ENCODE results near the gene ZNF507.
A peak's percentile ranks its signal among the peaks of the same experiment; 100 is the strongest.

ZNF507 gene

DNA sequence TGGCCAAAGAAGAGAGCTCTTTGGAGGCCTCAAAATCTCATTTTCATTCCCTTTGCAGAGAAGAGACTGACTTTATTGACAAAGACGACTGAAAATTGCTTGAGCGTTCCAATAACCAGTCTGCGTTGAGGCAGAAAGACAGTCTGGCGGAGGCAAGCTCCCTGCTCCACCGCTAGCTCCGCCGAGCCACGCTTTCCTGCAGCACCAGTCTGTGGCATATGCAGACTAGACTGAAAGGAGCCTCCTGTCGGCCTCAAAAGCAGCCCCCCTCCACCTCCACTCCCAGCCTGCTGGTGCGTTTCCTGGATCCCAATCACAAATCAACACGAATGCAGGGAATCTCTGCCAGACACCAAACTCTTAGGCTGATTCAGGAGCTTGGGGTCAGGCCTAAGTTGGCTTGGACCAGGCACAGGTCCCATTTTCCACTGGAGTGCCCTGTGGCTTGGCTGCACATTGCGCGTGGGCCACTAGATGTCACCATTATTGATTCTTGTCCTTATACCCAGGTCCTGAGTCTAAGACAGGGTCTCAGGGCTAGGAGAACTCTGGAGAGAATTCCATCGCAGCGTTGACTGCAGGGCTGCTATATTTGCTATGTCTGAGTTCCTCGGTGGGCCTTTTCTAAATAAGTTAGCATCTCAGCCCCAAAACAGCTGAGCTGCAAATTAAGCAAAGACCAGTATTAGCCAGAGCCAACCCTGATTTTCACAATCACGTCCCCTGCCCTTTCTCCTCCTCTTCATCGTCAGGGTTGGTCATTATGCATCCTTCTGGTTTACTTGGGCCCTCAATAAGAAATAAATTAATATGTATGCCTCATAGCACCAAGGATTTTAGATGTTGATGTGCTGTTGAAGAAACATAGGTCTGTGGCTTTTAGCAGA, 5.2 kb upstream of the ZNF507 start:
- DNase-seq = peak; percentile 44

GRCh38 chr19:32342695-32343094, 2.7 kb upstream of the ZNF507 start:
- no peak for DNase-seq

DNA sequence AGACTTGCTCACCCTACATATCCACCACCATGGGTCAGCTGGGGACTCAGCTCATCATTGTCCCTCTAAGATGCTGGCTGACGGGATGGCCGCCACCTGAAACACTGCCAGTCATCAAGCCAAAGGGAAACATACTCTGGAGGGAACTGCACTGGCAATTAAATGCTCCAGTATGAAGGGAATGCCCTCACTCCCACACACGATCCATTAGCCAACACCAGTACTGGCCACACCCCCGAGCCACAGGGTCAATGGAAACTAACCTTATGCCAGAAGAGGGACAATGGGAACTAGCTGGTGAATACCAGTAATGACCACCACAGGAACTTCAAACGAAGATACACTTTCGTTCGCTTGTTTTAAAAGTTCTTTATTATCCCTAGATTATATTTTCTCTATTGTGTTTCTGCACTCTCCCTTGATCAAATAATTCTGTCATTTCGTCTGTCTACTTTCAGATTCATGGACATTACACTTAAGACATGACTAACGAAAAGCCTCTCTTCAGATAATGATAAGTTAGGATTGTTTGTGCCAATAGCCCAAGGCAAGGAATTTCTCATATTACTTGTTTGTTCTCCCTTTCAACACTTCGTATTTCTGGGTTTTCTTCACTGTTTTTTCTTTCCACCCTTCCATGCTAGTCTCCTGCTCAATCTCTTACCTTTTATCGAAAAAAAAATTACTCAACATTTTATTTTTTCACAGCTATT, 1.7 kb upstream of the ZNF507 start:
- no peak for DNase-seq

- DNase-seq = no peak
Measured at GRCh38 chr19:32346901-32347300, 1.5 kb downstream of the ZNF507 start.

- no peak for DNase-seq
Measured at GRCh38 chr19:32347573-32347972, 2.2 kb downstream of the ZNF507 start.

DNA sequence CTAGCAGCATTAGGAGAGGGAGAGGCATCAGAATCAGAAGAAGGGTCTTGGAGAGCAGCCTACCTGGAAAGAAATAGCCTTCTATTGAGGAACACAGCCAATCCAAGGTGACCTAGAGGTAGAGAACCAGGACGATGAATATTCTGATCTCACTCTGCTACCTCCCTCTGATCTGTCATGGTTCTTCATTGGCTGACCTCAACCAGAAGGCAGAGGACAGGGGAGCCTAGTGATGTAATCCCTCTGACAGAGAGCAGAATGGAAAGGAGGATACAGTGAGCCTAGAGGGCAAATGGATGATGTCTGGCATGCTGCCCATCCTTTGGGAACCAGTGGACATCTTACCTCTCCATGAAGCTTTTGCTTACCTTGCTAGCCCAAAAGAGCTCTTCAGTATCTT, 3.6 kb downstream of the ZNF507 start:
- no peak for DNase-seq

GRCh38 chr19:32349724-32350470, 4.5 kb downstream of the ZNF507 start:
- no peak for DNase-seq

DNA sequence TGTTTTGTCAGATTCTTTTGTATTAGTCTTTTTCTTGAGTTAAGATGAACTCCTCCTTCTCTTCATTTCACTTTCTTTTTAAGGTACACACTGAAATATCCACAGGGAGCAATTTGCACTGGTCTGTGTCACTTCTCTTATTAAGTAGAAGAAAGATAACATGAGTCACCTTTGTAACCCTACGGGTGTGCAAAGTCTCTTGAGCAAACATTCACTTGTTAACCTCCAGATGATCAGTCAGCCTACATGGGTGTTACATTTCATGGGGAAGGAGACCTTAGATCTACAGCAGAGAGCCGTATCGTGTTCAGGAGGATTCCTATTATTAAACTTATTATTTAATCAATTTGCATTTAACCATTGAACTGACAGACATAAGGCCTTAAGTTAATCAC, 5.1 kb downstream of the ZNF507 start:
- DNase-seq = no peak

- DNase-seq = no peak
Measured at GRCh38 chr19:32350987-32351348, 5.6 kb downstream of the ZNF507 start.

DNA sequence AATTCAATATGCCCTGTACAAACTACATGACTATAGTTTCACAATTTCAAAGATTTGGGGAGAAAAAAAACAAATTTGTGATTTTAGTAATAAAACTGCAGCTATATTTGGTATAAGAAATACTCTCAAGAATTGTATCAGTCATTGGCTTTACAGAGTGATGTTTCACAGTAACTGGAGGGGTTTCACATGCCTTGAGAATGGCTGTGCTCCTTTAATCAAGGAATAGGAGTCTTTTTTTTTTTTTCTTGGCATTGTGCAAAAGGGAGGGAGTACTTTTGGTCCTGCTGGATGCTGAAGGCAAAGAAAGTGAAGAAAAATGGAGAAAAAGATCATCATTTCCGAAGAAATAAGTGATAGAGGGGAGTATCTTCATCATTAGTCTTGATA, 6.8 kb downstream of the ZNF507 start:
- no peak for DNase-seq

DNA sequence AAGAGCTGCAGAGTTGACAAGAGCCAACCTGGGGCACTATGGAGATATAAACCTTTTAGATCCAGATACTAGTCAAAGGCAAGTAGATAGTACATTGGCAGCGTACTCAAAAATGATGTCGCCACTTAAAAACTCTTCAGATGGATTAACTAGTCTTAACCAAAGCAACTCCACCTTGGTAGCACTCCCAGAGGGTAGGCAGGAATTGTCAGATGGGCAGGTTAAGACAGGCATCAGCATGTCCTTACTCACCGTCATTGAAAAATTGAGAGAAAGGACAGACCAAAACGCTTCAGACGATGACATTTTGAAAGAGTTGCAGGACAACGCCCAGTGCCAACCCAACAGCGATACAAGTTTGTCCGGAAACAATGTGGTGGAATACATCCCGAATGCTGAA, 8.9 kb downstream of the ZNF507 start:
- no peak for DNase-seq

- DNase-seq = no peak
Measured at GRCh38 chr19:32355309-32355708, 9.9 kb downstream of the ZNF507 start.

- DNase-seq = no peak
Measured at GRCh38 chr19:32357720-32358119, 12.3 kb downstream of the ZNF507 start.

- no peak for DNase-seq
Measured at GRCh38 chr19:32358321-32358720, 12.9 kb downstream of the ZNF507 start.

DNA sequence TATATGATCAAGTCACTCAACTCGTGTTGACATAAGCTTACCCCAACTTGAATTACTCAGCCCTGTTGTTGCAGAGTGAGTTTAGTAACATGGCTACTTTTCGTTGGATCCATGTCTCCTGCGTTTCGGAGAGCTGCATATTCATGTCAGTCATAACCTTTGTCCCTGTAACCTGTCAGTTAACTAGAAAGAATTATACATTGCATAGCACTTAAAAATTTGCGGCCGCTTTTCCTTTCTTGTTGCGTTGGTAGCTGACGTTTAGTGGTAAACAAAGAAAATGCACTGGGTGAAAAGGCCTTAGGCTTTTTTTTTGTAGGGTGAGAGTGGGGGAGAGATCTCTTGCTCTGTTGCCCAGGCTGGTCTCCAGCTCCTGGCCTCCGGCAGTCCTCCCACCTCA, 14.2 kb downstream of the ZNF507 start:
- DNase-seq = no peak

- DNase-seq = no peak
Measured at GRCh38 chr19:32361574-32362317, 16.3 kb downstream of the ZNF507 start.

GRCh38 chr19:32362318-32362691, 16.9 kb downstream of the ZNF507 start:
- DNase-seq = no peak

DNA sequence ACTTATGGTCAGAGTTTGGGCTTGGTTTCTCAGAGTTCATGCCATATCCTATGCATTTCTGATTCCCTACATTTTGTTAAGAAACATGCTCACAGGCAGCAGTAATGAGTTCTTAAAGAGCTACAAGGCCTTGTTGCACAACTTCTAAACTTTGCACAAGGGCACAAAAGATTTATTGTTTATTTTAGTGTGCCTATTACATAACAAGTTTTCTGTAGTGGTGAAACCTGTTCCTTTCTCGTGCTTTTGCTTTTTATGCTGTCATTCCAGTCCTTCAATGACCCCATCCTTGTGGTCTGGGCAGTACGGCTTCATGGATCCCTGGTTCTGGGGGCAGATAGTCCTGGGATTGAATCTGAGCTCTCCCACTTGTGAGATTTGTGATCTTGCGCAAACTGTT, 17.8 kb downstream of the ZNF507 start:
- no peak for DNase-seq

DNA sequence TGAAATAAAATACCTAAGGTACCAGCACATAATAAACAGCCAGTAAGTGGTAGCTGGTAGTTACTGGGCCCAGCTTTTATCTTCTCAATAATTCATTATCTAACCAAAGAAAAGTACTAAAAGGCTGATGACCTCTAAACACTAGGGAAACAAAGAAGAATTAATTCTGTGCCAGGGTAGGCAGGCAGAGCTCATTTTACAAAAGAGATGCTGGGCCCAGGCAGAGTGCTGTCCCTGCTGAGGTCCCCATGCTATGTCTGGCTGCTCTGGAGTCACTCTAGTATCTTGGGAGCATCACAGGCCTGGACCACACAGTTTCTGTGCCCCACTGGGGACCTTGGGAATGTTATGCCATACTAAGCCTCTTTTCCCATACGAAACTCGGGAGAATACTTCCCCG, 18.2 kb downstream of the ZNF507 start:
- DNase-seq = no peak

DNA sequence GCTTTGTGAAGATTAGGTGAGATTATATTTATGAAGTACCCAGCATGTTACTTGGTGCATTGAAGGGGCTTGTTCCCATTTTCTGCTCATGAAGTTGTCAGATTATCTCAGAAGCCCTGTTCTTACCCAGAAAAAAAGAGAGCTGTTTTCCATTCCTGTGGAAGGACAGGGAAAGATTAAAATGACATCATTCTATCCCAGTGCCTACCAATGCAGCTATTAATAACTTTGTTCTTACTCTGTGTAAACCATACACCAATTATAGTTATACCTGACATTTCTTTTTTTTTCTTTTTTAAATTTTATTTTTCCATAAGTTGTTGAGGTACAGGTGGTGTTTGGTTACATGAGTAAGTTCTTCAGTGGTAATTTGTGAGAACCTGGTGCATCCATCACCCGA, 18.6 kb downstream of the ZNF507 start:
- no peak for DNase-seq

DNA sequence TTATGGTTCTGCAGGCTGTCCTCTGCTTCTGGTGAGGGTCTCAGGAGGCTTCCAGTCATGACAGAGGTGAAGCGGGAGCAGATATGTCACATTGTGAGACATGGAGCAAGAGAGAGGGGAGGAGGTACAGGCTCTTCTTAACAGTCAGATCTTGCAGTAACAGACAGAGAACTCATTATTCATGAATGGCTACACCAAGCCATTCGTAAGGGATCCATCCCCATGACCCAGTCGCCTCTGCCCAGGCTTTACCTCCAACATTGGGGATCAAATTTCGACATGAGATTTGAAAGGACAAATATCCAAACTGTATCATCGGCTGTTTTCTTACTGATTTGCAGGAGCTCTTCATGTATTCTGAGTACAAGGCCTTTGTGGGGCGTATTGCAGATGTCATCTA, 21.7 kb downstream of the ZNF507 start:
- no peak for DNase-seq

DNA sequence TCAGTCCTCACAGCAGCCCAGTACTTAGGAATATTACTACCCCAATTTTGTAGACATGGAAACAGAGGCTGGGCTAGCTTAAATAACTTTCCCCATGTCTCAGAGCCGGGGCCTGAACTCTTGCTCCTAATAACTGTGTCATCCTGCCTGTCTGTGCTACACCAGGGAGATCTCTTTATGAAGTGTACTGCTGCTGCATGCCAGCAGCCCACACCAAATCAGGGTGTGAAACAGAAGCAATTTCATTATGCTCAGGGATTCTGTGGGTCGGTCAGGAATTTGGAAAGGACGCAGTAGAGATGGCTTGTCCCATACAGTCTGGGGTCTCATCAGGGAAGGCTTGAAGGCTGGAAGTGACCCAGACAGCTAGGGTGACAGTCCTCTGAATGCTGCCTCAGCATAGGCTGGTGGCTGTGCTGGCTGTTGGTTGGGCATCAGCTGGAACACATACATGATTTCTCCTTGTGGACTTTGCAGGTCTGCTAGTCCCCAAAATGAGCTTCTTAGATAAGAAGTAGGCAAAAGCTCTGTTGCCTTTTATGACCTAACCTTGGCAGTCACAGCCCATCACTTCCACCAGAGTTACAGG, 22.6 kb downstream of the ZNF507 start:
- DNase-seq = no peak

DNA sequence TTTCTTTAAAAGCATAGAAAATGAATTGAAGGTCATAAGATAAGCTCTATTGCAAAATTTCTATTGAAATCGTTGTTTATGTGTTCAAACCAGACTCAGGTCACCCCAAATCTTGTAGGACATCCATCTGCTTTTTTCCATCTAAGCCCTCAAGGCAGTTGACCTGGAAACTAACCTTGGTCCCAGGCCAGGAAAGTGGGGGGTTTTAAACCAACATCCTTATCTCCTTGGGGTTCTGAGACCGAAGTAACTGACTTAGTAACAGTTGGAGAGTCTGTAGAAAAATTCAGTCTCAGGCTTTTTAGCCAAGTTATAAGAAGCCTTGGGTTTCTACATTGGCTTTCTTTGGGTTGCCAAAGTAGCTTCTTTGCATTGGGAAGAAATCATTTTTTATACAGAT, 23.4 kb downstream of the ZNF507 start:
- DNase-seq = no peak
